HG02884 (cell line): ENCODE measurements around the gene PIGH.
"Not testable (repeated sequence)": the region's sequence is repeated elsewhere in the genome, so short reads cannot be mapped to it uniquely, and the experiment has no call there.

Source experiments
- ATAC-seq: cut with Tn5 transposase; IDR thresholded peaks from one replicate; pipeline ENCODE4 v1.9.1; 2021; ENCODE audit warnings: mild to moderate bottlenecking, moderate library complexity; ENCODE audit not compliant: unreplicated experiment

The PIGH gene

GRCh38 chr14:67599698-67600561 lies at the start of gene PIGH:
Gene PIGH, minus strand, starts transcription at chr14:67600268. Its CDS starts 65 bp downstream, at chr14:67600203.
- ATAC-seq: peak; percentile 89

GRCh38 chr14:67646131-67646530 lies 46.1 kb upstream of the PIGH start:
- ATAC-seq: no peak

- ATAC-seq: no peak
These were observed 45.3 kb upstream of the PIGH start for GRCh38 chr14:67645414-67645813.

GRCh38 chr14:67644428-67644827 lies 44.4 kb upstream of the PIGH start:
- ATAC-seq: no peak

GRCh38 chr14:67643713-67644112 lies 43.6 kb upstream of the PIGH start:
- ATAC-seq: no peak

- no peak for ATAC-seq
These were observed 42.1 kb upstream of the PIGH start for GRCh38 chr14:67641902-67642749.

- ATAC-seq: no peak
These were observed 41.4 kb upstream of the PIGH start for GRCh38 chr14:67641480-67641879.

- ATAC-seq: no peak
These were observed 38.6 kb upstream of the PIGH start for GRCh38 chr14:67638642-67639041.

GRCh38 chr14:67636361-67636919 lies 36.4 kb upstream of the PIGH start:
- ATAC-seq: peak; percentile 87

- no peak for ATAC-seq
These were observed 33.5 kb upstream of the PIGH start for GRCh38 chr14:67633451-67634147.

GRCh38 chr14:67630938-67631337 lies 30.9 kb upstream of the PIGH start:
- ATAC-seq: no peak

GRCh38 chr14:67630186-67630585 lies 30.1 kb upstream of the PIGH start:
- ATAC-seq: no peak

GRCh38 chr14:67627519-67627918 lies 27.5 kb upstream of the PIGH start:
- no peak for ATAC-seq

- ATAC-seq: not testable (repeated sequence)
These were observed 26.1 kb upstream of the PIGH start for GRCh38 chr14:67626131-67626530.

- no peak for ATAC-seq
These were observed 23.0 kb upstream of the PIGH start for GRCh38 chr14:67623114-67623513.

GRCh38 chr14:67622675-67623074 lies 22.6 kb upstream of the PIGH start:
- no peak for ATAC-seq

- ATAC-seq: no peak
These were observed 20.2 kb upstream of the PIGH start for GRCh38 chr14:67620217-67620785.

- peak; percentile 93 for ATAC-seq
These were observed 19.6 kb upstream of the PIGH start, which contains the start of gene ARG2 for GRCh38 chr14:67619446-67620216. Gene ARG2, plus strand, starts transcription at chr14:67619920. Its CDS starts 58 bp downstream, at chr14:67619978.

GRCh38 chr14:67618617-67619063 lies 18.6 kb upstream of the PIGH start:
- no peak for ATAC-seq

- ATAC-seq: no peak
These were observed 10.4 kb upstream of the PIGH start for GRCh38 chr14:67610491-67610890.
